ENCODE data around the gene PNRC2. TPM values are rescaled to one million over a fixed set of nuclear protein-coding genes. Genes with fewer than 3 reads are reported as not detected.

Gene PNRC2
- total and polyA plus RNA-seq, 10 of the 15 experiments (the other 5 are each of a cell fraction or from before 2014, with no cell fraction given): 106 to 205 (median 163) TPM

- H3K27me3 ChIP-seq (replicated peaks in 1 of 2; ENCODE audit: control insufficient read depth in 2 of 2, insufficient read depth in 2 of 2, low read length in 1 of 2): no peaks in the 10 kb centered on the region
- DNase-seq (ENCODE audit: low read depth, low spot score) (no peak), ATAC-seq (peak; percentile 30), FAIRE-seq (no peak)
- in situ Hi-C loops (cut with MboI) (no loop called here), intact Hi-C loops (cut with micrococcal nuclease; ENCODE audit: unreplicated experiment) (loop anchor here (5.0 kb wide), 1 partner anchor 428 kb away; no protein-coding TSS in a partner anchor)
- SMC1A ChIA-PET (ENCODE audit: uncharacterized antibody, unreplicated experiment): interaction anchor here (1.0 to 4.2 kb wide), 11 partner anchors 10 to 155 kb away, joined by 3 to 41 read pairs (median 5); partner anchors contain the start of gene SRSF10
- peaks cover 0 to 12% of the 10 kb centered on the region in 2 experiments; a peak in 3 of 4 replicates for H3K36me3 ChIP-seq (ENCODE audit: control insufficient read depth in 2 of 2, insufficient read depth in 2 of 2, low read length in 1 of 2)
- peak overlapping the region; percentile 74 for H3K27ac ChIP-seq (ENCODE audit: control insufficient read depth, insufficient read depth)
- RAD21 ChIA-PET (ENCODE audit: unreplicated experiment): interaction anchor here (0.6 to 3.5 kb wide), 12 partner anchors 8 to 311 kb away, joined by 3 to 20 read pairs (median 4); partner anchors contain the start of gene SRSF10
- H3K9ac ChIP-seq (ENCODE audit: control insufficient read depth, insufficient read depth, low read length): no peak overlapping the region
- CTCF ChIA-PET: interaction anchor here (0.6 to 3.1 kb wide), 11 partner anchors 11 to 705 kb away, joined by 3 to 10 read pairs (median 4); no protein-coding TSS in a partner anchor
- H3K4me1 ChIP-seq (ENCODE audit: control insufficient read depth, insufficient read depth, low read length): peaks cover 16% of the 10 kb centered on the region
- H4K20me1 ChIP-seq (ENCODE audit: control insufficient read depth, insufficient read depth): no peaks in the 10 kb centered on the region
- no peak overlapping the region for H2AFZ ChIP-seq (ENCODE audit: control insufficient read depth, low read depth, low read length)
- peak overlapping the region; percentile 54; the same call in 1 of the 2 replicates for H3K4me3 ChIP-seq
- POLR2A ChIA-PET: interaction anchor here (0.6 to 4.7 kb wide), 8 partner anchors 9 to 140 kb away, joined by 3 to 38 read pairs (median 7); partner anchors contain the start of gene SRSF10
- no TSS peak for BruUV-seq (replicated peaks)
- H3K4me2 ChIP-seq (ENCODE audit: control insufficient read depth, insufficient read depth): peak overlapping the region; percentile 85
- peaks cover 59% of the 10 kb centered on the region for H3K79me2 ChIP-seq (ENCODE audit: control insufficient read depth, insufficient read depth, low read length)
- WGBS (ENCODE audit: insufficient coverage, insufficient replicate concordance, low lambda C conversion rate, missing lambda C conversion rate): 9% methylated on average over 3 of the region's 3 CpGs
- H3K9me3 ChIP-seq (replicated peaks; ENCODE audit: control insufficient read depth, insufficient read depth, low read length): no peaks in the 10 kb centered on the region
- TF ChIP-seq RELB (IDR thresholded peaks at IDR 0.05; ENCODE audit: low read depth) (0 out of 2 replicates have a peak, but pooled peaks have one; percentile 13), NRF1 (conservative IDR thresholded peaks at IDR 0.05; ENCODE audit: low read depth, low read length) (no peak), EED (IDR thresholded peaks at IDR 0.05; ENCODE audit: low read depth) (no peak), CBX3 (IDR thresholded peaks at IDR 0.05; ENCODE audit: borderline replicate concordance, low read depth) (no peak), E2F8 (IDR thresholded peaks at IDR 0.05; ENCODE audit: low read depth, partially characterized antibody) (peak; percentile 17), WRNIP1 (IDR thresholded peaks at IDR 0.05; ENCODE audit: borderline replicate concordance, low read depth, low read length) (no peak), CEBPB (IDR thresholded peaks at IDR 0.05; ENCODE audit: borderline replicate concordance in 1 of 2, low read depth in 2 of 2, low read length in 2 of 2) (no peak), ZNF217 (IDR thresholded peaks at IDR 0.05) (no peak), MTA2 (IDR thresholded peaks at IDR 0.05; ENCODE audit: low read depth) (no peak), GABPA (IDR thresholded peaks at IDR 0.05; ENCODE audit: low read depth) (0 out of 2 replicates have a peak, but pooled peaks have one; percentile 28), MTA3 (IDR thresholded peaks at IDR 0.05; ENCODE audit: borderline replicate concordance, low read length) (peak; percentile 60; the same call in 1 of the 2 replicates), EP300 (IDR thresholded peaks at IDR 0.05; ENCODE audit: borderline replicate concordance in 1 of 2, control insufficient read depth in 1 of 2, low read depth in 2 of 2, low read length in 2 of 2) (no peak), ZBTB4 (CRISPR knock-in tag; IDR thresholded peaks at IDR 0.05) (no peak), IRF3 (IDR thresholded peaks at IDR 0.05) (no peak)
These were observed 4.6 kb downstream of the PNRC2 start for GRCh38 chr1:23964235-23964668.
